ENCODE results near the gene TRAM2.

TRAM2 gene

DNA sequence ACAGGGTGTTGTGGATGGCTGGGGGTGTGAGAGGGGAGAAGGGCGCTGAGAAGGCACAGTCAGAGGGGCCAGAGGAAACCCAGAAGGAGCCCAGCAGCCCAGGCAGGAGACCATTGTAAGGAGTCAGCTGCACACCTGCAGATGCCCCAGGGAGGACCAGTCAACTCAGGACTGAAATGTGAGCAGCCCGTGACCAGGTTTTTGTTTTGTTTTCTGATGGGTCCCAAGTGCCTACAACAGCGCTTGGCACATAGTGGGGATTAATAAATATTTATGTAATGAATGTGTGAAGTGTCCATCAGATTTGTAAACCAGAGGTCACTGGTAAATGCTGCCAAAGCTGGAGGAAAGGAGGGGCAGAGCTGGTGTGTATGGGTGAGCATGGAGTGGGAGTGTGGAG lies 30.2 kb downstream of the TRAM2 start:
- DNase-seq (ENCODE audit: low read depth): no peak

DNA sequence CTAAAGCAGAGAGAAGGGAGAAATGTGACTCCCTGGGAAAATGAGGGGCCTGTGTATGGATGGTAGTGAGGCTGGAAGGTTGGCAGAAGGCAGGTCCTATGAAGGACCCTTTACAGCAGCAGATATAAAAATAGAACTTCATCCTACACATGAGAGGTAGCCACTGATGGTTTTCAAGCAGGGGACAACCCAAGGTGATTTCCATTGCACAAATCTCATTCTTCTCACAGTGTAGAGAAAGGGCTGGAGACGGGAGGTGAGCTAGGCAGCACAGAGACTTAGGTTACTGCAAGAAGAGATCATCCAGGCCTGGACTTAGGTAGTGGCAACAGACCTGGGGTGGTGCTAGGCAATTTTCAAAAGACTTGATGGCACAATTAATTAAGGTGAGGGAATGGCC lies 30.7 kb downstream of the TRAM2 start:
- DNase-seq (ENCODE audit: low read depth): no peak

DNA sequence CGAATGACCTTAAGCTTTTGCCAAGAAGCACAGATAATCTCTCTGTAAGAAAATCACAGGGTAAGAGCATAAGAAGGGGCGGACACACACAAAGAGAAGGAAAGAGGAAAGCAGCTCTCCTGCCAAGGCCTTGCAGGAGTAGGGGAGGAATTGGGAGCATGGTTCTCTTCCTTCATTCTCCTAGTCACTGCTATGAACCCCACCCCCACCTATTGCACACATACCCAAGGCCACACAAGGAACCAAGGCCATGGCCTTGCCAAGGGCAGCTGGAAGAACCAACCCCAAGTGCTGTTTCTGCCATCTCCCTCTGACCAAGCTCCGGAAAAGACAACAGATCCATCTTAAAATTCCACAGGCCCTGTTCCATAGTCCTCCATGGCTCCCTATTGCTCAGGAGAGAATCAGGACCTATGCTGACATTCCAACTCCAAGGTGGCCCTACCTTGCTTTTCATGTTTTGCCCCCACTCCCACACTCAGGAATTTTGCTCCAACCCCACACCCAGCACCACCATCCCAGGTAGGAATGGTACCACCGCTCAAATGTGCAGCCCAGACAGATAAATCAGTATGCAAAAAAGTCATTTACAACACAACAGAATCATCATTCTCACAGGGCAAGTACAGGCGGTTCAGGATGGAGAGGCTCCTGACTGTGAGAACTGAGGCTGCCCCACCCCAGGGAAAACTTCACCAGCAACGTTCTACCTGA lies 31.3 kb downstream of the TRAM2 start:
- no peak for DNase-seq (ENCODE audit: low read depth)

DNA sequence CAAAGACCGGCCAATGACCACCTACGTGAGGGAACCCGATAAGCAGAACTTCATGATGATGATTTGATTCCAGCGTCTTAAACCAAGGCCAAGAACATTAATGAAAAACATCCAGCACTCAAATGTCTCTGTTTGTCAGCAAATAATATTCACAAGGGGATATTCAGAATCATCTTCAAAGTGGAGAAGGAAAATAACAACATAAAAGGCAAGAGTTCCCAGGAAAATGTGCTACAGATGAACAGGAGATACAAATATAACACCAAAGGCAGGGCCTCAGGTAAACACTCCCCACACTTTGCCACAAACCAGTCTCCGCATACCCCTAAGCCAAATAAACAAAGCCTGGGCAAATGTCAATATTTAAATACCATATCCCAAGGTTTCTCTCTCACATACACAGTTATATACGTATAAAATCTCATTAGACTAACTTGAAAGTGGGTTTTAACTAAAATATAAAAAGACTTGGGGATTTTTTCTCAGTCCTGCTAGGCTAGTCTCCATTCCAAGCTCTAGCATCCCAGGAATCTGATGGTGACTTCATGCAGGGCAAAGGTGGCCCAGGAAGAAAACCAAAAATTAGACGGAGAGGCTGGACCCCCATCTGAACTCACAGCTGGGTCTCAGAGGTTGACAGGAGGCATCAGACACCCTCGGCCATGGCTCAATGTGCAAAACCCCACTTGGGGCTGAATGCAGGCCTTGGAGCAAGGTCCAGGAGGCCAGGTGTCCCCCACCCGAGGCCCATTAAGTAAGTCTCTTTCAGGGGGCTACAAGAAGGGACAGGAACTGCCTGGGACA lies 32.1 kb downstream of the TRAM2 start:
- DNase-seq (ENCODE audit: low read depth): no peak

DNA sequence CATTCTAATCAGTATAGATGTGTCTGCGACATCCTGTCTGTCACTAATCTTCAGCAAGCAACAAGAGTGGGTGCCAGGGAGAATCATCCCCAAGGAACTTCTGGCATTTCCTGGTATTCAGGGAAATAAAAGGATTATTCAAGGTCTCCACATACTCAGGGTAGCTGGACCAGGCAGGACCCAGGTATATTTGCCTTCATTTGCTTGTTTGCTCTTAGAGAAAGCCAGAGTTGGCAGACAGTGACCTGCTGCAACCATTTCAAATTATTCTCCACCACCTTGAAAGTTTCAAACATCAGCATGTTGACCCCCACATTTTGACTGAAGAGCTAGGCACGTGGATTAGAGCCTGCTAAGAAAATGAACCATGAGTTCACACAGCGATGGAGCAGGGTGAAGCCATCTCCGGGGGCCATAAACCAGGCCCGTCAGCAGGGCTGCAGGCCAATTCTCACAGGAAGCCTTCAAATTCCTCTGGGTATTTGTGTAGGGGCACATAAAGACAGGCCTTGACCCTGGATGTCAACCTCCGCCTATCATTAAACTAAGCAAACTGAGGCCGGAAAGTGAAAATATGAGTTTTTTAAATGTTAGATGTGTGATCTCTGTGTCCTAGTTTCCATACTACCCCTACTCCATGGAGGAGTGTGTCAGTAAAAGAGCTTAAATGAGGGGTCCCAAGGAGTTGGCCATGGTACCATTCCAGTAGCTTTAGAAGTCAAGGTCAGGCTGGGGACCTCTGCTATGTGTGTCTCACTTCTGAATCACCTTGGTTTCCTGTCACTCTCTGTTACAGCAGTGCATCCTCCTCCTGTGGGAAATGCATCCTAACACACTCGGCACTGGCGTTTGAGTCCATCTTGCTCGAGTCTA lies 32.9 kb downstream of the TRAM2 start:
- DNase-seq (ENCODE audit: low read depth): no peak

DNA sequence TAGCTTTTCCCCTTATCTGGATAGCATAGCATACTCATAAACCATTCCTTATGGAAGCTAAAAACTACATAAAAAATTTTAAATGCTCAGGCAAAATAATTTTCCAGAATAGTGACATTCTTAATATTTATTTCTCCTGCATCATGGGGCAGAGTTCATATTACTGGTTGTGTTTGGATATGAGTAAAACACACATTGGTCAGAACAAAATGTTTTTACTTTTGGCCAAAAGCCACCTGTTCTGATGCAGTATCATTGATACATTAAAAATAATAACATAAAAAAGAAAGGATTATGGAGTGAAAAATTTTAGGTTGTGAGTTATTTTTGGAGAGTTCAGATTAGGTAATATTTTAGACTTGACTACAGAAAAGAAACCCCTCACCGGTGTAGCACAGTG lies 33.6 kb downstream of the TRAM2 start:
- no peak for DNase-seq (ENCODE audit: low read depth)

DNA sequence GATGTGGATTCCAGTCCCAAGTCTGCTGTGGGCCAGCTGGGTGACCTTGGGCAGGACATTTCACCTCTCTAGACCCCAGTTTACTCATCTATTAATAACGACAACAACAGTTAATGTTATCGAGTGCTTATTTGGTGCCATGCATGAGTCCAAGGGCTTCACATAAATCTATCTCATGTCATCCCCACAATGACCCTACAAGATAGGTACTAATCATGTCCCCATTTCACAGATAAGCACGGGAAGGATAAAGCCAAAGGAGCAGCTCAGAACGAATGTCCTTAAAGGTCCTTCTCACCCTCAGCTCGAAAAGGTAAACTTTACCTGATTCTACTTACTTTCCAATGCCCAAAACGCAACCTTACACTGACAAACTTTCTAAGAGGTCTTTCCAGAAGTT lies 35.7 kb downstream of the TRAM2 start:
- DNase-seq (ENCODE audit: low read depth): no peak

DNA sequence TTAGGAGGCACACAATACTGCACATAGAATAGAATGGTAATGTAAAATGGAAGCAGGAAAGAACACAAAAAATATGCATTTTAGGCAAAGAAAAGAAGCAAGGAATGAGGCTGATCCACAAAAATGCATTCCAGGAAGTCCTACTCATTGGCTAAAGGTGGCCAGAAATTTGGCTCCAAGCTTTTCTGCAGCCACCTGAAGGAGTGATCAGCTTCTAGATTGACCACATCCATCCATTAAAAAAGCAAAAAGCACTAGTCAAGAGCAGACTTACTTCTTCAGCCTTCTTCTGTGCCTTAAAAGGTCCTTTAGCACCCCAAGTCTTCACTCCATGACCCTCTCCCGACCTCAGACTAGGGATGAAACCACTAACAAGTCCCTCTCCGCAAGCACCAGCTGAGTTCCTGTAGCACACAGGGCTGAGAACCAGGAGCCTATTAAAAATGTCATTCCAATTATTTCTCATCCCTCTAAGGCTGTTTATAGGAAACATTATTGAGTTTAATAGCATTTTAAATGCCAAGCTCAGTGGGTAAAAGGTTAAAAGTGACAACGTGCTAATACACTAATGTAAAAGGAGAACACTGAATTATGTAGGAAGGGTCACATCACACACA lies 36.5 kb downstream of the TRAM2 start:
- DNase-seq (ENCODE audit: low read depth): no peak

DNA sequence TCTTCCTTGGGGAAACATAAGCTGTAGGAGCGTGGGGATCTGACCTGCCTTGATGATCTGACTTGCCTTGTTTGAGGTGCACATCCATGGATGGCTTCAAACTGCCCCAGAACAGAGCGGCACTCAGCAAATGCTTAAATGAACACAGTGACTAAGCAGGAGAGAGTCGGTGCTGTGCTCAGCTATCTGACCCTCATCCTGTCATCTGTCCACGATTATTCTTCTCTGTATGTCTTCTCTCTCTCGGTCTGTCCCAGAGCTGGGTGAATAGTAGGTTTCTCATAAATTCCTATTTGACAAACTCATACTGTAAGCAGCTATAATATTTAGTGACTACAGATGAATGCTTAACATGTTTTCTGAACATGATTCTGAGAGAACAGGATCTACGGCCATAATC lies 37.3 kb downstream of the TRAM2 start:
- DNase-seq (ENCODE audit: low read depth): no peak

DNA sequence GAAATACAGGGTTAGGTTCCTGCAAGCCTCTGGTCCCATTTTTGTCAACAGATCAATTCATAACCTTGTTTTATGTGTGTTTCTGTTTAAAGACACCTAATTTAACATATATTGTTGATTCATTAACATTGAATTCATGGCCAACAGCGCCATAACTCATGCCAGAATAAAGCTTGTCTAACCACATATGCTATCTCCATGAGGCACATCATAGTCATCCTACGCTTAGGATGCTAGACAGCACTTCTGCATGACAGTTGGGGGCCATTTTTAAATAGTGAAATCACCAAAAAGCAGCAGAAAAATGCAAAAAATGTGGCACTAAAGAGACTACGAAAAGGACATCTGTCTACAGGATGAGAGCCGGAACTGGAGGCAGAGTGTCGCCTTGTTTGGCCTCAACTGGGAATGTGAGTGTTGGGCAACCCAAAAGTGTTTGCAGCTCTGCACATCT lies 37.9 kb downstream of the TRAM2 start:
- DNase-seq (ENCODE audit: low read depth): no peak

DNA sequence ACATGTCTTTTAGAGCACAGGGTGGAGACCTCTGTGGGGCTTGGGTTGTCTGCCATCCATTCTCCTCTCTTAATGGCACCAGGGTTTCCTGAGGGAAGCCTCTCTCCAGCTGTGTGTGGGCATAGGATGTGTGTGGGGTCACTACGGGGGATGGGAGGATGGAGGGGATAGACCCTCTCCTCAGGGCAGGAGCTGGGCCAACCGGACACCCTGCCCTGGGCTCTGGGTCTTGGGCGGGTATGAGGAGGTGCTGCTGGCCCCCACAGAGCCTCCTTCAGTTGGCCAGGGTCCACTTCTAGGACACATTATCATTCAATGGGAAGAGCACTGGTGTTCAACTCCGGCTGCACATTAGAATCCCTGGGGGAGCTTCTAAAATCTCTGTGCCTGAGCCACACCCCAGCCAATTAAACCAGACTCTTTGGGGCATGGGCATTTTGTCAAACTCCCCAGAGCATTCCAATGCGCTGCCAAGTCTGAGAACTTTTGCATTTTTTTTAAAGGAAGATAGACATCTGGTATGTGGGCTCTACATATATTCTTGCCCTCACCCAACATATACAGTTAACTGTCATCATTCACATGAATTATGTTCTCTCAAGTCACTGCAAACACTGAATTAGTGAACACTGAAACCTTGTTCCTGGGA lies 38.5 kb downstream of the TRAM2 start:
- no peak for DNase-seq (ENCODE audit: low read depth)

DNA sequence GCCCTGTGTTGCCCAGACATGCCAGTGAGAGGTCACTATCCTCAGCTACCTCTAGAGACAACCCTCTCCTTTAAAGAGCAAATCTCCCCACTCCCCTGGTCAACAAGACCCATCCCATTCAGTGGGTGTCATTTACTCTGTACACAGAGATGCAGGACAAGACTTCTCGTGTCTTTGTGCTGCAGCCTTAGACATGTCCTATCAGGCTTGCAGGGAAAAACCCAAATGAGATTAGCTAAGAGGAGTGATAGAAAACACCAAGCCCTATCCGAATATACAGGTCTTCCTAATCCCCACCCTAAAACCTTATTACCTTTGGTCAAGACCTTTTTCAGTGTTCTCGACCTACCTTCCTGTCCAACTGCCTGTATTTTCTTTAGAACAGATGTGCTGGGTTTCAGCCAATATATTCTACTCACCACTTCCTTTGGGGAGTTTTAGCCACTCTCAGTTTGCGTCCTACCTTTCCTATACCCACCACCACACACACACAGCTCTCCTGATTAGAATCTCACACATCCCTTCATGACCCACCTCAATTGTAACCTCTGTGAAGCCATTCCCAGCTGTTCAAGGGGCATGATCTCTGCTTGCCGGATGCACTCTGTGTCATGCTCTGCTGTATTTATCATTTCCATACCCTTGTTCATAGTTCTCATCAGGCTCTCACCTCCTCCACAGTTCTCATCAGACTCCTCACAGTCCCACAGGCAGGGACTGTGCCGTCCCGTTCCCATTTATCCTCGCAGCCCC lies 39.7 kb downstream of the TRAM2 start:
- no peak for DNase-seq (ENCODE audit: low read depth)

DNA sequence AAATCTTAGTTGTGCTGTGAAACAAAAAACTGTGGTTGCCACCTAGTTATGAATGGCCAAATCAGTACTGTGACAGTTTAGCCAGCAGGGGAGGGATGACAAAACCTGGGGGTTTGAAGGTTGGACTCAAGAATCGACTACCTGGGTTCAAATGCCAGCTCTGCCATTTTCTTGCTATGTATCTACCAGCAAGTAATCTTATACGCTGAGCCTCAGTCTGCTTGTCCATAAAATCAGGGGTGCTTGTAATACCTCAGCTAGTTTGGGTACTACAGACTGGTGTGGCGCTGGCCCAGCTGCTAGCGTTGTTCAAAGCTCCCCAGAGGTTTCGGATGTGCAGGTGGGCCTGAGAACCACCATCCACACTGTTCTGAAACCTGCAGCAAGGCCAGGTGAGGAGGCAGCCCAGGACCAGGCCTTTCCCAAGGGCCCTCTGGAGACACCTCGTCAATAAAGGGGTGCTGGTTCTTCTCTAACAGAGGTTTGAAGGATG lies 40.4 kb downstream of the TRAM2 start:
- no peak for DNase-seq (ENCODE audit: low read depth)

DNA sequence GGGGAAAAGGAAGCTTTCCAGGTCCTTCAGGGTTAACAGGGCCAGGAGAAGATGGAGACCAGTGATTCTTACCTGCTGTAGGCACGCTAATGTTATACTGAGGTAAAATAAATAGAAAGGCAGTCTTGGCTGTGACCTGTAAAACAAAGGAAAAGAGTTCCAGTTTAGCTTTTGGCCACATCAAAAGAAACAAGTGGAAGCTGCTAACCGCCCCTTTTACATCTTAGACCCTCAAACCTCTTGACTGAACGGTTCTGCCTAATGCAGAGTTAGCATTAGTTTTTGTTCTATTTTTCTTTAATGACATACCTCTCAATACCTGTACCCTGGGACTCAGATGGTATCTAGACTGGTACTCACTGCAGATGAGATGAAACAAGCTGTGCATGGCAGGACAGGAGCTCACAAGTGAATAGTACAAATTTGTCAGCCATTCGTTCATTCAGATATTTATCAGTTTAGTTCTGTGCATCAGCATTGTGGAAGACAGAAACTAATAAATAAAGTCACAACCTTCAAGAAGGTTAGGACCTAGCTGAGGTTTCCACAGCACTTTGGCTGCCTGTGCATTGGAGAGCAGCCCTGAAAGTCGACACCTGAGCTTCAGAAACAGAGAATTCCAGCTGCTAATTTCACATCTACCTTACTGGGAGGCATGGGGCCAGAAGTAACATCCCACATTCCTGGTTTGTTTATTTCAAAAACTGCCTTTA lies 41.0 kb downstream of the TRAM2 start:
- no peak for DNase-seq (ENCODE audit: low read depth)

DNA sequence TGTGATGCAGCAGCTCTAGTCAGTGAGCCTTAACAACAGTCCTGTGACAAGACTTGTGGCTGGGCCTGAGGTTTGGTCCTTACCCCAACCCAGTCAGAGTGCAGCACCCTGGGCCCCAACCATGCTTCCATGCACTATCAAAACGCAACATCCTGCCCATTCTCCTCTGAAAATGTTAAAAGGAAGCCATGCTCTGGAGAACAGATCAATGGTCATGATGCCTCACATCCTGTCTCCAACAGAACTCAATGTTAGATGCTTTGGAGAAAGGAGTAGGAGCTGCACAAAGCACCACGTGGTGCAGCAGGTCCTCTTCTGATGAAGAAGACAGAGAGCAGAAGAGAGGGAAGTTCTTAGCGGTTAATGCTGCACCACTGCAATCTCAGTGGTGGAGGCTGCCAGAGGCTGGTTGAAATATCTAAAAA lies 41.9 kb downstream of the TRAM2 start:
- no peak for DNase-seq (ENCODE audit: low read depth)

DNA sequence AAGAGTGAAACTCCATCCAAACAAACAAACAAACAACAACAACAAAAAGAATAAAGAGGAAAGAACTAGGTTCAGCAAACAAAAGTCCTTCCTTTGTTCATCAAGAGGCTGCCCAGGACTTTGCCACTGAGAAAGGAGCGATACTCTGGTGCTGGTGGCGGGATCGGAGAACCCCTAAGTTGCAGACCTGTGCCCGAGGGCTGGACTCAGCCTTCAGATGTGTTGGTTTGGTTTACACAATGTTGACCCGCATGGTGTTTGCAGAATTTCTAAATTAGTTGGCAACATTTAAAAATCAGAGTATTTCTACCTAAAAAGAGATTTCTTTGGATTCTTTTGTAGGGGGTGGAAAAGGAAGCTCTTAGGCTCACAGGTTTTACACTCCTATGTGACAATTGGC lies 42.5 kb downstream of the TRAM2 start:
- no peak for DNase-seq (ENCODE audit: low read depth)

DNA sequence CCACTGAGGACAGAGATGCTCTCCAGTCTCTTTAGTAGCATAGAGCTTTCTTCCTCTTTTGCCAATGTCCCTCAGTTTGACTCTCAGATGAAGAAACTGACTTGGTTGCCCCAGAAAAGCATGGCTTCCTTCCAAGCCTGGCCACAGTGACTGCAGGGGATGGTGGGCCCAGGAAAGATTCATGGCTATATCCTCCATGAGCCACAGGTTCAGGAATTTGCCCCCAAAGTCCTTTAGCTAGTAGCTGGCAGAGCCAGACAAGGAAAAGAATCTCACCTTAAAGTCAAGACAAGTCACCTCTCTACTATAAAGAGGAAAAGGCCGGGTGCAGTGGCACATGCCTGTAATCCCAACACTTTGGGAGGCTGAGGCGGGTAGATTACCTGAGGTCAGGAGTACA lies 43.4 kb downstream of the TRAM2 start:
- no peak for DNase-seq (ENCODE audit: low read depth)

DNA sequence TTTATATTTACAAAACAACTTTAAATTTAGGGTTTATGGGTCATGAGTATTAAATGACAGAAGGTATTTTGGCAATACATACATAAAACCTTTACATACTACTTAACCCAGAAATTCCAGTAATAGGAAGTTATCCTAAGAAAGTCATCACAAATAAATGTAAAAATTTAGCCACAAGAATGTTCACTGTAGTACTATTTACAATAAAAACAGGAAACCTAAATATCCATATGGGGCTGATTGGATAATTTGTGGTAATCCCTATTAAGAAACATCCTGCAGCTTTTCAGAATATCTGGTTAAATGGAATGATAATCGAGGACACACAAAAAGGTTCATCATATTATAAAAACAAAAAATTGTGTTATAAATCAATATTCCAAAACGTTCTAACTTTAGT lies 44.4 kb downstream of the TRAM2 start:
- no peak for DNase-seq (ENCODE audit: low read depth)

DNA sequence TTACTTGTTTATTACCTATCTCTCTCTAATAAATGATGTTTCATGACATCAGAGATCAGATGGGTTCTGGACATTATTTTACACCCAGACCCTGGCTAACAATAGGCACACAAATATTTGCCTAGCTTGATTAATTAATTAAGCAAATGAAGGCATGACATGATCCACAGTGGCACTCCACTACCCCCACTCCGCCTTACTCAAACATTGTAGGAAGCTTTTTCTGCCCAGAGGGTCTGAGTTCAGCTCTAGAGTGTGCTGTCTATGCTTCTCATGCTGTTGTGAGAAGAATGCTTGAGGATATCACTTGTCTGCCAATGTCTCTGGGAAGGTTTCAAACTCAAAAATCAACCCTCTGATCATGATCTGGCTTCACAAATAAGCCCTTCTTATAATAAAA lies 45.0 kb downstream of the TRAM2 start:
- DNase-seq (ENCODE audit: low read depth): no peak

DNA sequence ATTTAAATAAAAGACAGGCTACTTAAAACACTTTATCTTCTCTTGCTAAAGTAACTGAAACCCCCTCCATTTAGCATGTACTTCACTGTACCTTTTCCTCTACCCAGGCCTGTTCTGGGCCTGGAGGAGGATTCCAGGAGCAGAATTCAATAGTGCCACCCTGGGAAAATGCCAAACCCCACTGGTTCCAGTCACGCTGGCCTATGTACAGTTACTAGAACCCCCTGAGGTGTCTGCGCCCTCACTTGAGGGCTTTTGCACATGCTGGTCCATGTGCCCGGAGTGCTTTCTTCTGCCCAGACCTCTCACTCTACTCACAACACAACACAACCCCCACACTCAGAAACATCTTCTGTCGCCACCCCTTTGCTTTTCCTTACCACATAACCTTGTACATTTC lies 45.5 kb downstream of the TRAM2 start:
- no peak for DNase-seq (ENCODE audit: low read depth)
